ENCODE measurements around the gene PSMD3.
A peak's percentile ranks its signal among the peaks of the same experiment; 100 is the strongest.

Gene PSMD3

GRCh38 chr17:39960524-39961041 lies 20.0 kb upstream of the PSMD3 start:
- no peak for DNase-seq (ENCODE audit: low read depth)

- no peak for DNase-seq (ENCODE audit: low read depth)
Measured at GRCh38 chr17:39962642-39963220, 17.9 kb upstream of the PSMD3 start, which contains the start of gene GSDMA. Gene GSDMA, plus strand, starts transcription at chr17:39963004. Its CDS starts 2,684 bp downstream, at chr17:39965688.

- DNase-seq (ENCODE audit: low read depth): no peak
Measured at GRCh38 chr17:39963829-39964228, 16.8 kb upstream of the PSMD3 start.

DNA sequence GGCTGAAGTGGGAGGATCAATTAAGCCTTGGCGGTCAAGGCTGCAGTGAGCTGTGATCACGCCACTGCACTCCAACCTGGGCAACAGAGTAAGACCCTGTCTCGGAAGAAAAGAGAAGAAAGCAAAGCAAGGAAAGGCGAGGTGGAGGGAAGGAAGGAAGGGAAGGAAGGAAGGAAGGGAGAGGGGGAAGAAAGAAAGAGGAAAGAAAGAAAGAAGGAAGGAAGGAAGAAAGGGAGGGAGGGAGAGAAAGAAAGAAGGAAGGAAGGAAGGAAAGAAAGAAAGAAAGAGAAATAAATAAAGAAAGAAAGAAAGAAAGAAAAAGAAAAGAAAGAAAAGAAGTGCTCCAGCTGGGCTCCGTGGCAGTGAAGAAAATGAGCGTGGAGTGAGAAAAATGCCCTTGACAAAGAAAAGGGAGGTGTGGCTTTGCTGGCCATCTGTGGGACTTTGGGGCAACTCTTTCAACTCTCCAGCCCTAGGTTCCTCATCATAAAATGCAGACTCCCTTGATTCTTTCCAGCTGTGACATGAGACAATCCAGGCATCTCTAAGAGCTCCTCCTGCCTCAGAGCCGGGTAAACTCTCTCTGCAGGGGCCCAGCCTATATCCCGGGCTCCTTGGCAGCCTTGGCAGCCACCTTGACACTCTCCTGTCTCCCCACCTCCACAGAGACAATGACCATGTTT lies 15.4 kb upstream of the PSMD3 start:
- no peak for DNase-seq (ENCODE audit: low read depth)

DNA sequence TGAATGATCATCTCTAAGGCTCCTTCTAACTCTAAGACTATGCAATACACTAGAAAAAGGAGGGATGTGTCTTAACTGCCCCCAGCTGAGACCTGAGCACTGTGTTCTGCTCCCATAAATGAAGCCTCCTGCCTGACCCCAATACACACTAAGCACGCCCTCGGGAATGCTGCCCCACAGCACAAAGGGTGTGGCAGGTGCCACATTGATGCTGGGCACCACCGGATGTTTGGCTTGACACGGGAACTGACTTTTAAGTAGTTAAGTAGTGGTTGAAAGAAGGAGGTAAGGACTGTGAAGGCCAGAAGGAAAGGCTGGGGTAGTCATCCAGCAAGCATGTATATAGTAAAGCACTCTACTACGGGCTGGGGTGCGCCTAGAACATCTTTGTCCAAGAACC lies 13.8 kb upstream of the PSMD3 start:
- DNase-seq (ENCODE audit: low read depth): no peak

- no peak for DNase-seq (ENCODE audit: low read depth)
Measured at GRCh38 chr17:39968761-39969160, 11.8 kb upstream of the PSMD3 start.

GRCh38 chr17:39969375-39969774 lies 11.2 kb upstream of the PSMD3 start:
- no peak for DNase-seq (ENCODE audit: low read depth)

DNA sequence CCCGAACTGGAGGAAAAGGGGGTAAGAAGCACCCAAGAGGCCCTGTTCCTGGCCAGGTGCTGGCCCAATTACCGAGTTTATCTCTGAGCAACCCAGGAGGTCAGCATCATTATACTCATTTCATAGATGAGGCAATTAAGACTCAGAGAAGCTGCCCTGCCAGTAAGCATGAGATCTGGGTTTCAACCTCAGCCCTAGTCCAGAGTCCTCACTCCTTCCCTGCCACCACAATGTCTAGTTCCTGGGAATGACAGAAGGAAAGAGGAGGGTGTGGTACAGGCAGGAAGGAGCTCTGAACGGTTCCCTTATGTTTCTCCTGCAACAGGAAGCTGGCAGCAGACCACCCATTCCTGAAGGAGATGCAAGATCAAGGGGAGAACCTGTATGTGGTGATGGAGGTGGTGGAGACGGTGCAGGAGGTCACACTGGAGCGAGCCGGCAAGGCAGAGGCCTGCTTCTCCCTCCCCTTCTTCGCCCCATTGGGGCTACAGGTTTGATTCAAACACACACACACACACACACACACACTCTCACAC lies 10.4 kb upstream of the PSMD3 start:
- DNase-seq (ENCODE audit: low read depth): no peak

DNA sequence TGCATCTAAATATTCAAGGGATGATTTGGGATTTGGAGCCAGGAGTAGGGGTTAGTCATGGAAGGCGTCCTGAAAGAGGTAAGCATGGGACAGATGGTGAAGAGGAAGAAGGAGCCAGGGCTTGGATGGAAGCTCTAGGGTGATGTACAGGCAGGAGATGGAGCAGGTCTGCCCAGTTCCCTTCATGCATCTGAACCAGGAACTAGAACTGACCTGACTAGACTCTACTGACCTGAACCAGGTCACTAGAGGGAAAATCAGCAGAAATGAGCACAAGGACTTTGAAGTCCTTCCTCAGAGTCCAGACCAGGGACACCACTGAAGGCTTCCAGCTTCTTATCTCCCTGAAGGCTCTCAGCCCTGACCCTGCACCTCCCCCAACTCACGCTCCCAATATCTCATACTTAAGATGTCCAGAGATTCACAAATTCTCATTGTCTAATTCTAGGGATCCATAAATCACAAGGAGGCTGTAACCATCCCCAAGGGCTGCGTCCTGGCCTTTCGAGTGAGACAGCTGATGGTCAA lies 9.5 kb upstream of the PSMD3 start:
- no peak for DNase-seq (ENCODE audit: low read depth)

GRCh38 chr17:39972271-39972670 lies 8.3 kb upstream of the PSMD3 start:
- no peak for DNase-seq (ENCODE audit: low read depth)

GRCh38 chr17:39973496-39973895 lies 7.1 kb upstream of the PSMD3 start:
- no peak for DNase-seq (ENCODE audit: low read depth)

DNA sequence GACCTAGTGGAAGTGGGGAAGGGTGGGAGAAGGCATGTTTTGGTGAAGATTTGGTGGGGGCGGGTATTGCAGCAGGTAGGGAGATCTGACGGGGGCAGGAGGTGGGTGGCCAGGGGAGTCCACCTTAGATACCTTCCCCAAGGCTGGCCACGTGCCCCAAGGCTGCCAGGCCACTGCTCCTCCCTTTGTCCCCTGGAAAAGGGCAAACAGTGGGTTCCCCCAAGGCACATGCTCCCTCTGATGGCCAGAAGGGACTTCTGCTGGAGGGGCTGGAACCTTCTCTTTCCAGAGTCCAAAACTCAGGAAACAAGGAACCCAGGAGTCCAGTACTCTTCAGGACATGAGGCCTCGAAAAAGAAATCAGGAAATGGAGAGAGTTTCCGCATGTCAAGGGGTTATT lies 6.2 kb upstream of the PSMD3 start:
- no peak for DNase-seq (ENCODE audit: low read depth)

GRCh38 chr17:39975801-39976200 lies 4.8 kb upstream of the PSMD3 start:
- DNase-seq (ENCODE audit: low read depth): no peak

GRCh38 chr17:39979016-39979670 lies 1.5 kb upstream of the PSMD3 start:
- DNase-seq (ENCODE audit: low read depth): peak; percentile 61

DNA sequence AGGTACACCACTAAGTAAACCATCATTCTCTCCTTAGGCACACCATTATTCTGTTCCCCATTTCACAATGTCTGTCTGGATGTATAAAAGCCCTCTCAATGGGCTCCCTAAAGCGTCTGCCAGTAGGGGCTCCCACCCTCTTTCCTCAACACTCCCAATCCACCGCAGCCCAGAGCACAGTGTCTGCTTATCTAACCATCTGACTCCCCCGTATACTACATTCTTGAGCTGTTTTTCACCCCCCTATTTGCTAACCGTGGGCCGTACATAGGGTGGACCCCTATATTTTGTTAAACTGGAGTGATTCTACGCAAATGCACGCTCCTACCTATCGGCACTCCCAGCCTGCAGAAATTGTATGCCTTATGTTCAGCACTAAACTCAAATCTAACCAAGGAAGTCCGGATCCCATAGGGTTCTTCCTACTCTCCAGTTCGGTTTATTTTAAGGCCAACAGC lies 685 bp upstream of the PSMD3 start:
- DNase-seq (ENCODE audit: low read depth): no peak

- no peak for DNase-seq (ENCODE audit: low read depth)
Measured at GRCh38 chr17:39981207-39981741, 667 bp downstream of the PSMD3 start.

DNA sequence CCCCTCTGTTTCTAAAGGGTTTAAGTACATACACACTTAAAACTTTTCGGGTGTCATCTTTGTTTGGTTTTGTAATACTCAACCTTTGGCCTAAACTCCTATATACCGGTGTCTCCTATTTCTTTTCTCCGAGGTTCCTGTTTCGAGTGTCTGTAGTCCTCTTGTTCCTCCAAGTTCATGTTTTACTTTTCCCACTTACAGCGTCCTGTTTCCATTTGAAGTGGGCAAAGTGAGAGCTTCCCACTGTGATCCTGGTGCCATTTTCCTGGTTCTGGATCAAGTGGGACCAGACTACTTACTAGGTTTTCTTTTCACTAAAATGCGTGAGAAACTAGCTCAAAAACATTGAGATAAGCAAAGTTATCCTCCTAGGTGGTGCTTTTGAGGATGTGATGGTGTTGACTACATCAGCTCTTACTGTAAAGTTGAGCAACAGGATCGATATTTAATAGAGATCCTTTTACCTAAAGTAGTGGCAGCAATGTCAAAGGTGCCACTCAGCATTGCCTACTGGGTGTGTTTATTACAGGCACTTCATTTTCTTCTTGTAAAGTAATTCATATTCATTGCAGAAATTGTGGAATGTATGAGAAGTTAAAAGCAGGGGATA lies 1.3 kb downstream of the PSMD3 start:
- DNase-seq (ENCODE audit: low read depth): no peak

DNA sequence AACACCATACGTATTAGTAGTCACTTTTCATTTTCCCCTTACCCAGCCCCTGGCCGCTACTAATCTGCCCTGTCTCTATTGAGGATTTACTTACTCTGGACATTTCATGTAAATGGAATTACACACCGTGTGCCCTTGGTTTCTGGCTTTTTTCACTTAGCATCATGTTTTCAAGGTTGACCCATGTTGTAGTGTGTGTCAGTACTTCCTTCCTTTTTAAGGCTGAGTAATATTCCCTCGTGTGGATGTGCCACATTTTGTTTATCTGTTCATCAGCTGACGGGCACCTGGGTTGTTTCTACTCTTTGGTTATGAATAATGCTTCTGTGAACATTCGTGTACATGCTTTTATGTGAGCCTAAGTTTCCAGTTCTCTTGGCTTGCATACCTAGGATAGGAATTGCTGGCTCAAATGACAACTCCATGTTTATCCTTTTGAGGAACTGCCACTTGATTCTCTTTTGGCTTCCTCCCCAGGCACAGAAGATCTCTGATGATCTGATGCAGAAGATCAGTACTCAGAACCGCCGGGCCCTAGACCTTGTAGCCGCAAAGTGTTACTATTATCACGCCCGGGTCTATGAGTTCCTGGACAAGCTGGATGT lies 7.7 kb downstream of the PSMD3 start:
- no peak for DNase-seq (ENCODE audit: low read depth)

- no peak for DNase-seq (ENCODE audit: low read depth)
Measured at GRCh38 chr17:39994448-39994847, 13.8 kb downstream of the PSMD3 start.

DNA sequence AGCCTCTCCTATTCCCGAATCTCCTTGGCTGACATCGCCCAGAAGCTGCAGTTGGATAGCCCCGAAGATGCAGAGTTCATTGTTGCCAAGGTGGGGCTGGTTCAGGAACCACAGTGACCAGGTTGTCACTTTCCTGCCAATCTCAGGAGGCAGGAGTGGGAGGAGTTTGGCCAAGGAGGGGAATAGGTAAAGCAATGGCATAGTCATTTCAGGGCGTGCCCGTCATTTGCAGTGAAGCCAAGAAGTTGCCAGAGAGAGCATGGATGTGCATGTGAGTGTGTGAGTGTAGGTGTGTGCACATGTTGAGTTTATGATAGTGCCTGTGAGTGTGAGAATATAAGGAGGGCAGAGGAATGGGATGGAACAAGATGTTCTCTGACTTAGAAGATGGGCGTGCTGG lies 14.8 kb downstream of the PSMD3 start:
- no peak for DNase-seq (ENCODE audit: low read depth)

GRCh38 chr17:39996162-39996561 lies 15.6 kb downstream of the PSMD3 start:
- no peak for DNase-seq (ENCODE audit: low read depth)
